GM23338 (cell line): ENCODE results near the gene CTNND2.

Source experiments
- CREB1 ChIP-seq: fragments of 250-450 bp; sonication (Bioruptor Pico); IDR thresholded peaks from 2 replicates; pipeline ENCODE4 v1.5.0; 2020; ENCODE audit warnings: low read depth, mild to moderate bottlenecking, moderate library complexity
- EZH2 ChIP-seq: fragments of 200-600 bp; sonication (generic); IDR thresholded peaks from one replicate; pipeline ENCODE4 v1.8.0; 2017; ENCODE audit warnings: antibody characterized with exemption, mild to moderate bottlenecking, low read depth; ENCODE audit not compliant: unreplicated experiment
- POLR2AphosphoS5 ChIP-seq: IDR thresholded peaks from 2 replicates; pipeline ENCODE4 v1.6.1; 2016; ENCODE audit warnings: antibody characterized with exemption, low read depth
- TF ChIP-seq, protein P1 (sequence below), 2 experiments: fragments of 200-600 bp in 1 of 2; sonication (generic) in 1 of 2; conservative IDR thresholded peaks; 2 replicates each; pipeline versions ENCODE4 v1.5.1 to v1.6.1; 2016 to 2017; ENCODE audit warnings: antibody characterized with exemption in 2 of 2, low read depth in 2 of 2, mild to moderate bottlenecking in 2 of 2, moderate library complexity in 1 of 2
- TF ChIP-seq, protein P2 (sequence below): IDR thresholded peaks from one replicate; pipeline ENCODE4 v1.6.1; 2018; ENCODE audit warnings: antibody characterized with exemption; ENCODE audit not compliant: unreplicated experiment
- TF ChIP-seq, protein P3 (sequence below): IDR thresholded peaks from 2 replicates; pipeline ENCODE4 v1.6.1; 2016; ENCODE audit warnings: antibody characterized with exemption

DNA sequence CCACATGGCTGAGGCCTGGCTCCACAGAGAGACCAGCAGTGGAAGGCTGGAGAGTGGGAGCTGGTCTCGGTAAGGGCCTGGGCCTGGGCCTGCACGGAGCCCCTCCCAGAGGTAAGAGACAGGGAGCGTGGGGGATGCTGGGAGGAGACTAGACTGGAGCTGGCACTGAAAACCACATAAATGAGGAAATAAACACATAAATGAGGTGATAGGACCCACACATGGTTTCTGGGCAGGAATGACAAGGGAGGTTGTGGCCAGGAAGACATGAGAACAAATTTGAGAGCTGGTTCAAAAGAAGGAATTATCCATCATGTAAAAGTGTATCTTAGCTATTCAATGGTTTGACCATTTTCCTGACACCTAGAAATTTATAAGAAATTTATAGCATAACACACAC, 691.5 kb downstream of the CTNND2 start:
- TF ChIP-seq, protein P1, sequence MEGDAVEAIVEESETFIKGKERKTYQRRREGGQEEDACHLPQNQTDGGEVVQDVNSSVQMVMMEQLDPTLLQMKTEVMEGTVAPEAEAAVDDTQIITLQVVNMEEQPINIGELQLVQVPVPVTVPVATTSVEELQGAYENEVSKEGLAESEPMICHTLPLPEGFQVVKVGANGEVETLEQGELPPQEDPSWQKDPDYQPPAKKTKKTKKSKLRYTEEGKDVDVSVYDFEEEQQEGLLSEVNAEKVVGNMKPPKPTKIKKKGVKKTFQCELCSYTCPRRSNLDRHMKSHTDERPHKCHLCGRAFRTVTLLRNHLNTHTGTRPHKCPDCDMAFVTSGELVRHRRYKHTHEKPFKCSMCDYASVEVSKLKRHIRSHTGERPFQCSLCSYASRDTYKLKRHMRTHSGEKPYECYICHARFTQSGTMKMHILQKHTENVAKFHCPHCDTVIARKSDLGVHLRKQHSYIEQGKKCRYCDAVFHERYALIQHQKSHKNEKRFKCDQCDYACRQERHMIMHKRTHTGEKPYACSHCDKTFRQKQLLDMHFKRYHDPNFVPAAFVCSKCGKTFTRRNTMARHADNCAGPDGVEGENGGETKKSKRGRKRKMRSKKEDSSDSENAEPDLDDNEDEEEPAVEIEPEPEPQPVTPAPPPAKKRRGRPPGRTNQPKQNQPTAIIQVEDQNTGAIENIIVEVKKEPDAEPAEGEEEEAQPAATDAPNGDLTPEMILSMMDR (conservative IDR thresholded peaks at IDR 0.05; ENCODE audit: low read depth in 2 of 2) = no peak
- TF ChIP-seq, protein P2, sequence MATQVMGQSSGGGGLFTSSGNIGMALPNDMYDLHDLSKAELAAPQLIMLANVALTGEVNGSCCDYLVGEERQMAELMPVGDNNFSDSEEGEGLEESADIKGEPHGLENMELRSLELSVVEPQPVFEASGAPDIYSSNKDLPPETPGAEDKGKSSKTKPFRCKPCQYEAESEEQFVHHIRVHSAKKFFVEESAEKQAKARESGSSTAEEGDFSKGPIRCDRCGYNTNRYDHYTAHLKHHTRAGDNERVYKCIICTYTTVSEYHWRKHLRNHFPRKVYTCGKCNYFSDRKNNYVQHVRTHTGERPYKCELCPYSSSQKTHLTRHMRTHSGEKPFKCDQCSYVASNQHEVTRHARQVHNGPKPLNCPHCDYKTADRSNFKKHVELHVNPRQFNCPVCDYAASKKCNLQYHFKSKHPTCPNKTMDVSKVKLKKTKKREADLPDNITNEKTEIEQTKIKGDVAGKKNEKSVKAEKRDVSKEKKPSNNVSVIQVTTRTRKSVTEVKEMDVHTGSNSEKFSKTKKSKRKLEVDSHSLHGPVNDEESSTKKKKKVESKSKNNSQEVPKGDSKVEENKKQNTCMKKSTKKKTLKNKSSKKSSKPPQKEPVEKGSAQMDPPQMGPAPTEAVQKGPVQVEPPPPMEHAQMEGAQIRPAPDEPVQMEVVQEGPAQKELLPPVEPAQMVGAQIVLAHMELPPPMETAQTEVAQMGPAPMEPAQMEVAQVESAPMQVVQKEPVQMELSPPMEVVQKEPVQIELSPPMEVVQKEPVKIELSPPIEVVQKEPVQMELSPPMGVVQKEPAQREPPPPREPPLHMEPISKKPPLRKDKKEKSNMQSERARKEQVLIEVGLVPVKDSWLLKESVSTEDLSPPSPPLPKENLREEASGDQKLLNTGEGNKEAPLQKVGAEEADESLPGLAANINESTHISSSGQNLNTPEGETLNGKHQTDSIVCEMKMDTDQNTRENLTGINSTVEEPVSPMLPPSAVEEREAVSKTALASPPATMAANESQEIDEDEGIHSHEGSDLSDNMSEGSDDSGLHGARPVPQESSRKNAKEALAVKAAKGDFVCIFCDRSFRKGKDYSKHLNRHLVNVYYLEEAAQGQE = no peak
- TF ChIP-seq EZH2 = no peak
- TF ChIP-seq, protein P3, sequence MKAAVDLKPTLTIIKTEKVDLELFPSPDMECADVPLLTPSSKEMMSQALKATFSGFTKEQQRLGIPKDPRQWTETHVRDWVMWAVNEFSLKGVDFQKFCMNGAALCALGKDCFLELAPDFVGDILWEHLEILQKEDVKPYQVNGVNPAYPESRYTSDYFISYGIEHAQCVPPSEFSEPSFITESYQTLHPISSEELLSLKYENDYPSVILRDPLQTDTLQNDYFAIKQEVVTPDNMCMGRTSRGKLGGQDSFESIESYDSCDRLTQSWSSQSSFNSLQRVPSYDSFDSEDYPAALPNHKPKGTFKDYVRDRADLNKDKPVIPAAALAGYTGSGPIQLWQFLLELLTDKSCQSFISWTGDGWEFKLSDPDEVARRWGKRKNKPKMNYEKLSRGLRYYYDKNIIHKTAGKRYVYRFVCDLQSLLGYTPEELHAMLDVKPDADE = no peak
- no peak for TF ChIP-seq CREB1 (CRISPR knock-in tag)
- no peak for TF ChIP-seq POLR2AphosphoS5
